HG03280 (cell line): Measurements from ENCODE around the gene PHAF1.
A peak's percentile ranks its signal among the peaks of the same experiment; 100 is the strongest.

Experiments
- ATAC-seq: cut with Tn5 transposase; IDR thresholded peaks from one replicate; pipeline ENCODE4 v1.9.1; 2021; ENCODE audit warnings: mild to moderate bottlenecking, moderate library complexity; ENCODE audit not compliant: unreplicated experiment

Gene PHAF1

GRCh38 chr16:67191995-67192681, 82.4 kb downstream of the PHAF1 start, which contains the start of gene E2F4:
TSS of gene E2F4 (plus strand) at chr16:67192155. CDS start at chr16:67192228, 73 bp downstream.
- ATAC-seq, result peak; percentile 94

GRCh38 chr16:67192781-67193361, 83.1 kb downstream of the PHAF1 start:
- ATAC-seq, result no peak

GRCh38 chr16:67193536-67193935, 83.8 kb downstream of the PHAF1 start:
- no peak for ATAC-seq

DNA sequence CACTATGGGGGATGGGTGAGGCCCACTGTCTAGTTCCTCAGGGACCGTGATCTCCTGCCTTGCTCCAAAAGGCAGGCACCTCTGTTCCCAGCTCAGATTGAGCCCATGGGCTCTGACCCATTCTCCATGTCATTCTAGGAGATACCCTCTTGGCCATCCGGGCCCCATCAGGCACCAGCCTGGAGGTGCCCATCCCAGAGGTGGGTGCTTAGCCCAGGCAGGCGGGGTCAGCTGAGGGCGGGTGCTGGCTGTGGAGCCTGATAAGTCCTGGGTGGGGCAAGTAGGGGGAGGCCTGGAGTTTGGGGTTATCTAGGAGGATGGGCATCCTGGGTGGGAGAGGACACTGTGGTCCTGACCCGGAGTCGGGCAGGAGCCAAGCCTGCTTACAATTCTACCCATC, 84.5 kb downstream of the PHAF1 start:
- no peak for ATAC-seq

- ATAC-seq, result no peak
These were observed 85.9 kb downstream of the PHAF1 start for GRCh38 chr16:67195676-67196075.

DNA sequence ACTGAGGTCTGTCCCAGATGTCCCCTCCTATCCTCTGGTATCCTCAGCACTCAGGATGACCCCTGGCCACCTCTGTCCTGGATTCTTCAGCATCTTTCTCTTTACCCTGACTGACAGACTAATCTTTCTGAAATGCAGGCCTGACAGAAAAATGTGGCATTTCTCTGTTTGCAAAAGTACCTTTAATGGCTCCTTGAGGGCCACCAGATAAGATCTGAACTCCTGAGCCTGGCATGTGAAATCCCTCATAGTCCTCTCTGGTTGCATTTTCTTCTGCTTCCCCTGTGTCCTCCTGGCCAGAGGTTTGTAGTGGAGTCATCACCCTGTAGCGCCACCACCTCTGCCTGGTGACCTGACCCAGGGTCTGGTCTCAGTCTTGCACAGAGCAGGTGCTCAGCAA, 87.1 kb downstream of the PHAF1 start:
- ATAC-seq, result no peak

DNA sequence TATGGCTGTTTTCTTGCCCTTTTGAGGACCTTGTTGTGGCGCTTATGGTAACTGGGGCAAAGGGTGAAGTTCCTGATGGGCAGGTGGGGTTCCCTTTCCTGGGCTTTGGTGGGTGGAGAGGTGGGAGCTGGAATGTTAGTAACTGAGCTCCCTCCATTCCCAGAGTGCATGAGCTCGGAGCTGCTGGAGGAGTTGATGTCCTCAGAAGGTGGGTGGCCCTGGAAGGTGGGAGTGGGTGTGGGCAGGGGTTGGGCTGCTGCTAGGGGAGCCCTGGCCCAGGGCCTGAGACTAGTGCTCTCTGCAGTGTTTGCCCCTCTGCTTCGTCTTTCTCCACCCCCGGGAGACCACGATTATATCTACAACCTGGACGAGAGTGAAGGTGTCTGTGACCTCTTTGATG, 88.0 kb downstream of the PHAF1 start:
- no peak for ATAC-seq
